ENCODE data around the gene ASAP3.

- no peak for TF ChIP-seq CTCF (IDR thresholded peaks at IDR 0.05)
- TF ChIP-seq ZFX (IDR thresholded peaks at IDR 0.05; ENCODE audit: borderline replicate concordance), result no peak
These were observed 67.0 kb downstream of the ASAP3 start for GRCh38 chr1:23416964-23417363.
